GM12872 (cell line): ENCODE results near the gene EEIG1.

Experiments used
- CTCF ChIP-seq: IDR thresholded peaks from 3 replicates; pipeline ENCODE4 v1.5.1; 2011; ENCODE audit warnings: low read depth, mild to moderate bottlenecking, low read length, moderate library complexity; ENCODE audit not compliant: insufficient read depth

The EEIG1 gene

GRCh38 chr9:127966416-127967150 lies 14.2 kb downstream of the EEIG1 start:
- TF ChIP-seq CTCF: no peak

- TF ChIP-seq CTCF: no peak
Observed at GRCh38 chr9:127965953-127966352, 14.8 kb downstream of the EEIG1 start.

GRCh38 chr9:127963359-127964064 lies 17.3 kb downstream of the EEIG1 start:
- no peak for TF ChIP-seq CTCF

- no peak for TF ChIP-seq CTCF
Observed at GRCh38 chr9:127963041-127963358, 17.8 kb downstream of the EEIG1 start.

- TF ChIP-seq CTCF: no peak
Observed at GRCh38 chr9:127962278-127962677, 18.5 kb downstream of the EEIG1 start.

- TF ChIP-seq CTCF: no peak
Observed at GRCh38 chr9:127961613-127962155, 19.1 kb downstream of the EEIG1 start.

- TF ChIP-seq CTCF: no peak
Observed at GRCh38 chr9:127961155-127961490, 19.7 kb downstream of the EEIG1 start.
